Stimulated activated memory B cell treated with anti-CD40 and anti-IgM and Interleukin-4, amounts not matched to agents 10 μg/mL and 1 μg/mL and 100 μg/mL, for 72 hours (primary cell): Measurements from ENCODE around the gene NR3C1.
A peak's percentile ranks its signal among the peaks of the same experiment; 100 is the strongest.

Experiments
- ATAC-seq: fragments of 150-1000 bp; cut with Tn5 transposase; 2 replicates; pipeline ENCODE4 v1.10.0; 2021
- H3K27ac Mint-ChIP-seq: one replicate; pipeline ENCODE4 v1.8.0; 2022; ENCODE audit warnings: mild to moderate bottlenecking, mixed read lengths
- H3K27me3 Mint-ChIP-seq: one replicate; pipeline ENCODE4 v1.8.0; 2022; ENCODE audit warnings: mixed read lengths
- H3K36me3 Mint-ChIP-seq: one replicate; pipeline ENCODE4 v1.8.0; 2022; ENCODE audit warnings: mixed read lengths
- H3K4me1 Mint-ChIP-seq: one replicate; pipeline ENCODE4 v1.8.0; 2022; ENCODE audit warnings: mixed read lengths
- H3K4me3 Mint-ChIP-seq: one replicate; pipeline ENCODE4 v1.8.0; 2022; ENCODE audit warnings: mild to moderate bottlenecking, moderate library complexity, mixed read lengths
- H3K9me3 Mint-ChIP-seq: one replicate; pipeline ENCODE4 v1.8.0; 2022; ENCODE audit warnings: mixed read lengths

NR3C1 gene

GRCh38 chr5:143231416-143231815 lies 172.1 kb downstream of the NR3C1 start:
- Mint-ChIP-seq H3K27me3 (peaks cover 13% of the 10 kb centered on the region), H3K36me3 (no peaks in the 10 kb centered on the region), H3K4me1 (peaks cover 18% of the 10 kb centered on the region), H3K9me3 (no peaks in the 10 kb centered on the region), H3K27ac (no peak overlapping the region), H3K4me3 (no peak overlapping the region)
- ATAC-seq: no peak

GRCh38 chr5:143230676-143230996 lies 172.8 kb downstream of the NR3C1 start:
- peaks cover 18% of the 10 kb centered on the region for H3K4me1 Mint-ChIP-seq
- H3K27ac Mint-ChIP-seq: no peak overlapping the region
- no peak for ATAC-seq
- H3K9me3 Mint-ChIP-seq: no peaks in the 10 kb centered on the region
- H3K4me3 Mint-ChIP-seq: no peak overlapping the region
- H3K27me3 Mint-ChIP-seq: peaks cover 13% of the 10 kb centered on the region
- H3K36me3 Mint-ChIP-seq: no peaks in the 10 kb centered on the region

DNA sequence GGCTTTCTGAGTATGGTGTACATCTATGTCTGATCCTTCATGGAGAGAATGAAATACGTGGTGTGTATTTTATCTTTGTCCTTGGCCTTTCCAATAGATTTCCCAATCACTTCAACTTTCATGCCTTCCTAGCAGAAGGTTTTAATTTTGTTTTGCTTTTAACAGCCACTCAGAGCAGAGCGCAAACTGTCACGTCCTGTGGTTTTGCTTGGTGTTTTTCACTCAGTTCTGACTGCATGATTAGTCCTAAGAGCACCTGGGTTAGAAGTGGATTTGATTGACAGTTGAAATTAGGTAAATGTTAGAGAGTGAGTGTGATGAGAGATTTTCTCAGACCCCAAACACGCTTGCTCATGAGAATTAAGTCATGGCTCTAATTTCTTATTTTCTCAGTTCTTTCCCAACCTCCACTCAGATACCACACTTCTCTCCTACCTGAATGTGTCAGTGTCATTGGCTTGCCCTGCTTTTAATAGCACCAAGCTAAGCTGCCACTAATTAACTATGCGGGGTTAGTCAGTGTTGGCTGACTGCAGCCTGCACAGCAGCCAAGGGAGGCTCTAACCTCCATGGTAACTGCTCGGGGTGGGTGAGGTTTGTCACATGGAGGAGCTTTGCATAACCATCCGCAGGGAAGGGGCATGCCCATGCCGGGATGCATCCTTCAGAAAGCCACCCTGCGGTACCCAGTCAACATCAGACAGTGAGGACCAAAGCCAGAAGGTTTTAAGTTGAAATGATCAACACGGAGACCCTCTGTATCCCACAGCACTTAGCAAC lies 173.4 kb downstream of the NR3C1 start:
- H3K4me1 Mint-ChIP-seq: peaks cover 18% of the 10 kb centered on the region
- H3K9me3 Mint-ChIP-seq: no peaks in the 10 kb centered on the region
- peak overlapping the region; percentile 39 for H3K4me3 Mint-ChIP-seq
- no peaks in the 10 kb centered on the region for H3K36me3 Mint-ChIP-seq
- ATAC-seq: peak; percentile 74
- H3K27me3 Mint-ChIP-seq: peaks cover 13% of the 10 kb centered on the region
- no peak overlapping the region for H3K27ac Mint-ChIP-seq

- peak; percentile 46 for ATAC-seq
- H3K27me3 Mint-ChIP-seq: peaks cover 13% of the 10 kb centered on the region
- no peak overlapping the region for H3K27ac Mint-ChIP-seq
- H3K4me1 Mint-ChIP-seq: peaks cover 18% of the 10 kb centered on the region
- H3K4me3 Mint-ChIP-seq: no peak overlapping the region
- H3K36me3 Mint-ChIP-seq: no peaks in the 10 kb centered on the region
- no peaks in the 10 kb centered on the region for H3K9me3 Mint-ChIP-seq
Measured at GRCh38 chr5:143229426-143229895, 174.0 kb downstream of the NR3C1 start.

- H3K4me1 Mint-ChIP-seq: peaks cover 18% of the 10 kb centered on the region
- H3K4me3 Mint-ChIP-seq: no peak overlapping the region
- no peak overlapping the region for H3K27ac Mint-ChIP-seq
- no peaks in the 10 kb centered on the region for H3K36me3 Mint-ChIP-seq
- ATAC-seq: no peak
- H3K27me3 Mint-ChIP-seq: peaks cover 13% of the 10 kb centered on the region
- H3K9me3 Mint-ChIP-seq: no peaks in the 10 kb centered on the region
Measured at GRCh38 chr5:143228597-143229293, 174.7 kb downstream of the NR3C1 start.
